WTC11 (cell line): ENCODE measurements around the gene KCNE4. TPM values are rescaled to one million over a fixed set of nuclear protein-coding genes. Genes with fewer than 3 reads are reported as not detected.

ENCODE experiments used
- ATAC-seq: fragments of 200-7000 bp; cut with Tn5 transposase; 2 replicates; pipeline ENCODE4 v1.10.0; 2021; ENCODE audit warnings: mild to moderate bottlenecking, moderate library complexity
- CTCF ChIA-PET: fragments of 300-600 bp; sonication (Branson Sonifier 250); formaldehyde crosslinking; loops from one replicate; lab custom pipeline; 2021; ENCODE audit warnings: antibody characterized with exemption; lab: Charles Lee
- POLR2A ChIA-PET: fragments of 350-600 bp; sonication (Branson Sonifier 250); formaldehyde crosslinking; loops from one replicate; lab custom pipeline; 2021; ENCODE audit warnings: antibody characterized with exemption; lab: Charles Lee
- DNase-seq: peaks from one replicate; pipeline ENCODE4 v3.0.0; 2021; ENCODE audit warnings: low spot score
- H3K27ac Mint-ChIP-seq: 2 replicates; pipeline ENCODE4 v1.8.0; 2021; ENCODE audit warnings: mixed read lengths
- H3K27me3 Mint-ChIP-seq: 2 replicates; pipeline ENCODE4 v1.8.0; 2021; ENCODE audit warnings: low read depth, mild to moderate bottlenecking, moderate library complexity, mixed read lengths
- H3K36me3 Mint-ChIP-seq: 2 replicates; pipeline ENCODE4 v1.8.0; 2021; ENCODE audit warnings: mixed read lengths
- H3K4me1 Mint-ChIP-seq: 2 replicates; pipeline ENCODE4 v1.8.0; 2022; ENCODE audit warnings: mixed read lengths
- H3K4me3 Mint-ChIP-seq: 2 replicates; pipeline ENCODE4 v1.8.0; 2021; ENCODE audit warnings: mild to moderate bottlenecking, moderate library complexity, mixed read lengths
- H3K9me3 Mint-ChIP-seq: 2 replicates; pipeline ENCODE4 v1.8.0; 2021; ENCODE audit warnings: mixed read lengths
- CREB1 ChIP-seq: sonication (generic); formaldehyde crosslinking; IDR thresholded peaks from 2 replicates; pipeline ENCODE4 v1.8.0; 2023; ENCODE audit warnings: mild to moderate bottlenecking, missing genetic modification reagents
- CTCF ChIP-seq: fragments of 200-600 bp; IDR thresholded peaks from 2 replicates; pipeline ENCODE4 v1.8.0; 2022; ENCODE audit warnings: antibody characterized with exemption
- ELF4 ChIP-seq: sonication (generic); formaldehyde crosslinking; IDR thresholded peaks from 2 replicates; pipeline ENCODE4 v1.8.1; 2022; ENCODE audit warnings: low read depth, mild to moderate bottlenecking, moderate library complexity, missing genetic modification reagents
- ESRRA ChIP-seq: sonication (generic); formaldehyde crosslinking; IDR thresholded peaks from 2 replicates; pipeline ENCODE4 v1.8.1; 2022; ENCODE audit warnings: mild to moderate bottlenecking, missing genetic modification reagents, borderline replicate concordance
- ETV6 ChIP-seq: sonication (generic); formaldehyde crosslinking; IDR thresholded peaks from 2 replicates; pipeline ENCODE4 v1.8.1; 2022; ENCODE audit warnings: mild to moderate bottlenecking, missing genetic modification reagents
- FOXJ3 ChIP-seq: sonication (generic); formaldehyde crosslinking; IDR thresholded peaks from 2 replicates; pipeline ENCODE4 v1.9.0; 2021; ENCODE audit warnings: missing genetic modification reagents, mild to moderate bottlenecking, borderline replicate concordance
- FOXK1 ChIP-seq: sonication (generic); formaldehyde crosslinking; IDR thresholded peaks from 2 replicates; pipeline ENCODE4 v1.8.0; 2022; ENCODE audit warnings: mild to moderate bottlenecking, moderate library complexity, missing genetic modification reagents
- HMGXB4 ChIP-seq: sonication (generic); formaldehyde crosslinking; IDR thresholded peaks from 2 replicates; pipeline ENCODE4 v1.8.1; 2023; ENCODE audit warnings: mild to moderate bottlenecking, moderate library complexity, missing genetic modification reagents
- JUN ChIP-seq: sonication (generic); formaldehyde crosslinking; IDR thresholded peaks from 2 replicates; pipeline ENCODE4 v1.8.0; 2023; ENCODE audit warnings: mild to moderate bottlenecking, missing genetic modification reagents
- NFATC4 ChIP-seq: fragments of 250-450 bp; sonication (Bioruptor Pico); IDR thresholded peaks from 2 replicates; pipeline ENCODE4 v1.9.0; 2021; ENCODE audit warnings: mild to moderate bottlenecking
- NFE2L1 ChIP-seq: sonication (generic); formaldehyde crosslinking; IDR thresholded peaks from 2 replicates; pipeline ENCODE4 v1.8.1; 2023; ENCODE audit warnings: missing genetic modification reagents
- PREB ChIP-seq: sonication (generic); formaldehyde crosslinking; IDR thresholded peaks from 2 replicates; pipeline ENCODE4 v1.8.1; 2022; ENCODE audit warnings: mild to moderate bottlenecking, missing genetic modification reagents, moderate library complexity, borderline replicate concordance
- TEAD1 ChIP-seq: sonication (generic); formaldehyde crosslinking; IDR thresholded peaks from 2 replicates; pipeline ENCODE4 v1.8.0; 2022; ENCODE audit warnings: mild to moderate bottlenecking, missing genetic modification reagents
- TP53 ChIP-seq: sonication (generic); formaldehyde crosslinking; IDR thresholded peaks from 2 replicates; pipeline ENCODE4 v1.8.1; 2023; ENCODE audit warnings: mild to moderate bottlenecking, missing genetic modification reagents
- ZNF138 ChIP-seq: sonication (generic); formaldehyde crosslinking; conservative IDR thresholded peaks from 2 replicates; pipeline ENCODE4 v1.8.1; 2022; ENCODE audit warnings: mild to moderate bottlenecking, moderate library complexity, missing genetic modification reagents
- ZNF219 ChIP-seq: sonication (generic); formaldehyde crosslinking; IDR thresholded peaks from 2 replicates; pipeline ENCODE4 v1.8.0; 2023; ENCODE audit warnings: missing genetic modification reagents, mild to moderate bottlenecking, borderline replicate concordance
- ZNF425 ChIP-seq: fragments of 250-450 bp; sonication (Bioruptor Pico); conservative IDR thresholded peaks from 2 replicates; pipeline ENCODE4 v1.9.0; 2021; ENCODE audit warnings: mild to moderate bottlenecking
- ZNF671 ChIP-seq: fragments of 250-450 bp; sonication (Bioruptor Pico); IDR thresholded peaks from 2 replicates; pipeline ENCODE4 v1.8.0; 2021; ENCODE audit warnings: mild to moderate bottlenecking
- total RNA-seq: library from RNA; stranded (reverse); gene quantifications from 3 replicates; pipeline ENCODE4 v1.2.3, GENCODE V29; 2021
- TF ChIP-seq, protein P1 (sequence below): sonication (generic); formaldehyde crosslinking; IDR thresholded peaks from 2 replicates; pipeline ENCODE4 v1.8.1; 2022; ENCODE audit warnings: low read depth, mild to moderate bottlenecking, moderate library complexity, missing genetic modification reagents, borderline replicate concordance
- TF ChIP-seq, protein P2 (sequence below): sonication (generic); formaldehyde crosslinking; conservative IDR thresholded peaks from 2 replicates; pipeline ENCODE4 v1.8.1; 2023; ENCODE audit warnings: mild to moderate bottlenecking, low read depth, missing genetic modification reagents, moderate library complexity
- TF ChIP-seq, protein P3 (sequence below): fragments of 250-450 bp; sonication (Bioruptor Pico); IDR thresholded peaks from 2 replicates; pipeline ENCODE4 v1.9.0; 2021; ENCODE audit warnings: mild to moderate bottlenecking

KCNE4 gene
- total RNA-seq, 1 experiment from 2014 or later: 0.04 TPM

DNA sequence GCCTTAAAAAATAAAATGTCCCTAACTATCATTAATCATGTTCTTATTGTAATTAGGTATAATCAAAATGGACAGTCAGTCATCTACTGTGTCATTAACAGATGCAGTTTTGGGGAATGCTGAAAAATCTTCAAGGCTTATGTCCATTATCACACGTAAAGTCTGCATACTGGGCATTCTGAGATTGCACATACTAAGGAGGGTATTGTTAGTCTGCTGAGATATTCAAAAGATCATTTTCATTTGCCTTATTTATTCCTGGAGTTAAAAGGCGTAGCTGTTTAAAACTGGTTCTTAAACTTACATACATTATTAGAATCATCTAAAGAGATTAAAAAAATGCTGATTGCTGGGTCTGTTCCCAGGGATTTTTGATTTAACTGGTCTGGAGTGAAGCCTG lies 27.4 kb downstream of the KCNE4 start:
- H3K4me1 Mint-ChIP-seq: no peaks in the 10 kb centered on the region
- H3K9me3 Mint-ChIP-seq: peaks cover 8% of the 10 kb centered on the region
- H3K27ac Mint-ChIP-seq: no peak overlapping the region
- no peaks in the 10 kb centered on the region for H3K27me3 Mint-ChIP-seq
- H3K36me3 Mint-ChIP-seq: no peaks in the 10 kb centered on the region
- no peak for DNase-seq
- ATAC-seq: no peak
- CTCF ChIA-PET: no interaction called here
- no peak for TF ChIP-seq CREB1 (CRISPR knock-in tag)
- no peak for TF ChIP-seq FOXJ3 (CRISPR knock-in tag)
- TF ChIP-seq ZNF138 (CRISPR knock-in tag): no peak
- TF ChIP-seq ZNF219 (CRISPR knock-in tag): no peak
- TF ChIP-seq CTCF: no peak
- no peak for TF ChIP-seq ETV6
- TF ChIP-seq, protein P1, sequence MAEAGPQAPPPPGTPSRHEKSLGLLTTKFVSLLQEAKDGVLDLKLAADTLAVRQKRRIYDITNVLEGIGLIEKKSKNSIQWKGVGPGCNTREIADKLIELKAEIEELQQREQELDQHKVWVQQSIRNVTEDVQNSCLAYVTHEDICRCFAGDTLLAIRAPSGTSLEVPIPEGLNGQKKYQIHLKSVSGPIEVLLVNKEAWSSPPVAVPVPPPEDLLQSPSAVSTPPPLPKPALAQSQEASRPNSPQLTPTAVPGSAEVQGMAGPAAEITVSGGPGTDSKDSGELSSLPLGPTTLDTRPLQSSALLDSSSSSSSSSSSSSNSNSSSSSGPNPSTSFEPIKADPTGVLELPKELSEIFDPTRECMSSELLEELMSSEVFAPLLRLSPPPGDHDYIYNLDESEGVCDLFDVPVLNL (CRISPR knock-in tag): no peak
- TF ChIP-seq, protein P2, sequence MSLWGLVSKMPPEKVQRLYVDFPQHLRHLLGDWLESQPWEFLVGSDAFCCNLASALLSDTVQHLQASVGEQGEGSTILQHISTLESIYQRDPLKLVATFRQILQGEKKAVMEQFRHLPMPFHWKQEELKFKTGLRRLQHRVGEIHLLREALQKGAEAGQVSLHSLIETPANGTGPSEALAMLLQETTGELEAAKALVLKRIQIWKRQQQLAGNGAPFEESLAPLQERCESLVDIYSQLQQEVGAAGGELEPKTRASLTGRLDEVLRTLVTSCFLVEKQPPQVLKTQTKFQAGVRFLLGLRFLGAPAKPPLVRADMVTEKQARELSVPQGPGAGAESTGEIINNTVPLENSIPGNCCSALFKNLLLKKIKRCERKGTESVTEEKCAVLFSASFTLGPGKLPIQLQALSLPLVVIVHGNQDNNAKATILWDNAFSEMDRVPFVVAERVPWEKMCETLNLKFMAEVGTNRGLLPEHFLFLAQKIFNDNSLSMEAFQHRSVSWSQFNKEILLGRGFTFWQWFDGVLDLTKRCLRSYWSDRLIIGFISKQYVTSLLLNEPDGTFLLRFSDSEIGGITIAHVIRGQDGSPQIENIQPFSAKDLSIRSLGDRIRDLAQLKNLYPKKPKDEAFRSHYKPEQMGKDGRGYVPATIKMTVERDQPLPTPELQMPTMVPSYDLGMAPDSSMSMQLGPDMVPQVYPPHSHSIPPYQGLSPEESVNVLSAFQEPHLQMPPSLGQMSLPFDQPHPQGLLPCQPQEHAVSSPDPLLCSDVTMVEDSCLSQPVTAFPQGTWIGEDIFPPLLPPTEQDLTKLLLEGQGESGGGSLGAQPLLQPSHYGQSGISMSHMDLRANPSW: no peak
- TF ChIP-seq FOXK1 (CRISPR knock-in tag): no peak
- no peak for TF ChIP-seq NFATC4
- no peak for TF ChIP-seq JUN (CRISPR knock-in tag)
- no peak overlapping the region for H3K4me3 Mint-ChIP-seq
- POLR2A ChIA-PET: no interaction called here

DNA sequence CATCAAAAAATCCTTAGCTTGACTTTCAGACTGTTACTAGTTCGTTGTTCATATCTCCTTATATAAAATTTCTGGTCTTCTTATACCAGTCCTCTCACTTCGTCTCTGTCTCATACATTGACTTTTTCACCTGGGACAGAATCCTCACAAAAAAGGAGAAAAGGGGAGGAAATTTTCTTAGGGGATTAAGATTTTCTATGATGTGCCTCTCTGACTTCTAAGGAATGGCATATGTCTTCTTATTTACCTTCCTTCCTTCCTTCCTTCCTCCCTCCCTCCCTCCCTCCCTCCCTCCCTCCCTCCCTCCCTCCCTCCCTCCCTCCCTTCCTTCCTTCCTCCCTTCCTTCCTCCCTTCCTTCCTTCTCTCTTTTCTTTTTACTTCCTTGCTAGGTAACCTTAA lies 27.9 kb downstream of the KCNE4 start:
- no peak for ATAC-seq
- ChIA-PET CTCF (no interaction called here), POLR2A (no interaction called here)
- TF ChIP-seq TEAD1 (CRISPR knock-in tag): no peak
- no peak for TF ChIP-seq ZNF425
- no peak for TF ChIP-seq ESRRA (CRISPR knock-in tag)
- no peak for TF ChIP-seq NFE2L1 (CRISPR knock-in tag)
- TF ChIP-seq PREB (CRISPR knock-in tag): no peak
- TF ChIP-seq ELF4 (CRISPR knock-in tag): no peak
- TF ChIP-seq TP53 (CRISPR knock-in tag): no peak
- TF ChIP-seq, protein P3, sequence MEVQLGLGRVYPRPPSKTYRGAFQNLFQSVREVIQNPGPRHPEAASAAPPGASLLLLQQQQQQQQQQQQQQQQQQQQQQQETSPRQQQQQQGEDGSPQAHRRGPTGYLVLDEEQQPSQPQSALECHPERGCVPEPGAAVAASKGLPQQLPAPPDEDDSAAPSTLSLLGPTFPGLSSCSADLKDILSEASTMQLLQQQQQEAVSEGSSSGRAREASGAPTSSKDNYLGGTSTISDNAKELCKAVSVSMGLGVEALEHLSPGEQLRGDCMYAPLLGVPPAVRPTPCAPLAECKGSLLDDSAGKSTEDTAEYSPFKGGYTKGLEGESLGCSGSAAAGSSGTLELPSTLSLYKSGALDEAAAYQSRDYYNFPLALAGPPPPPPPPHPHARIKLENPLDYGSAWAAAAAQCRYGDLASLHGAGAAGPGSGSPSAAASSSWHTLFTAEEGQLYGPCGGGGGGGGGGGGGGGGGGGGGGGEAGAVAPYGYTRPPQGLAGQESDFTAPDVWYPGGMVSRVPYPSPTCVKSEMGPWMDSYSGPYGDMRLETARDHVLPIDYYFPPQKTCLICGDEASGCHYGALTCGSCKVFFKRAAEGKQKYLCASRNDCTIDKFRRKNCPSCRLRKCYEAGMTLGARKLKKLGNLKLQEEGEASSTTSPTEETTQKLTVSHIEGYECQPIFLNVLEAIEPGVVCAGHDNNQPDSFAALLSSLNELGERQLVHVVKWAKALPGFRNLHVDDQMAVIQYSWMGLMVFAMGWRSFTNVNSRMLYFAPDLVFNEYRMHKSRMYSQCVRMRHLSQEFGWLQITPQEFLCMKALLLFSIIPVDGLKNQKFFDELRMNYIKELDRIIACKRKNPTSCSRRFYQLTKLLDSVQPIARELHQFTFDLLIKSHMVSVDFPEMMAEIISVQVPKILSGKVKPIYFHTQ (CRISPR knock-in tag): no peak
- no peak for TF ChIP-seq ZNF671 (CRISPR knock-in tag)
- no peak for TF ChIP-seq HMGXB4 (CRISPR knock-in tag)

More for the DNA sequence above, 27.9 kb downstream of the KCNE4 start:
- Mint-ChIP-seq H3K27ac (no peak overlapping the region), H3K4me1 (peaks cover 3% of the 10 kb centered on the region), H3K27me3 (no peaks in the 10 kb centered on the region), H3K36me3 (no peaks in the 10 kb centered on the region), H3K4me3 (no peak overlapping the region), H3K9me3 (peaks cover 8% of the 10 kb centered on the region)
- DNase-seq: no peak
